Trophoblast cell (in vitro differentiated cells and primary cell): ENCODE data around the gene CFC1.
"Not testable (repeated sequence)": the region's sequence is repeated elsewhere in the genome, so short reads cannot be mapped to it uniquely, and the experiment has no call there.

Source experiments
- DNase-seq, 2 donors: peaks; one replicate each; pipeline ENCODE4 v3.0.0-alpha.2; 2016
- H2AFZ ChIP-seq: 2 replicates; pipeline ENCODE4 v1.6.1; 2013; ENCODE audit warnings: low read length, moderate library complexity, mild to moderate bottlenecking; ENCODE audit not compliant: insufficient read depth, poor library complexity
- H2AK5ac ChIP-seq: 2 replicates; pipeline ENCODE4 v1.6.1; 2013; ENCODE audit warnings: mild to moderate bottlenecking, low read length
- H2BK120ac ChIP-seq: 2 replicates; pipeline ENCODE4 v1.6.1; 2013; ENCODE audit warnings: low read length, mild to moderate bottlenecking, moderate library complexity; ENCODE audit not compliant: insufficient read depth, poor library complexity
- H2BK12ac ChIP-seq: 2 replicates; pipeline ENCODE4 v1.6.1; 2013; ENCODE audit warnings: mild to moderate bottlenecking, low read length, moderate library complexity
- H2BK5ac ChIP-seq: 2 replicates; pipeline ENCODE4 v1.6.1; 2013; ENCODE audit warnings: low read length, low read depth, moderate library complexity, mild to moderate bottlenecking; ENCODE audit not compliant: poor library complexity
- H3K14ac ChIP-seq: 2 replicates; pipeline ENCODE4 v1.6.1; 2013; ENCODE audit warnings: mild to moderate bottlenecking, low read length
- H3K18ac ChIP-seq: 2 replicates; pipeline ENCODE4 v1.6.1; 2013; ENCODE audit warnings: mild to moderate bottlenecking, low read length
- H3K23ac ChIP-seq: 2 replicates; pipeline ENCODE4 v1.6.1; 2013; ENCODE audit warnings: low read length
- H3K27ac ChIP-seq: 2 replicates; pipeline ENCODE4 v1.5.1; 2013; ENCODE audit warnings: low read depth, mild to moderate bottlenecking, inconsistent platforms, low read length, moderate library complexity
- H3K27me3 ChIP-seq: 2 replicates; pipeline ENCODE4 v1.6.1; 2013; ENCODE audit warnings: inconsistent platforms, mild to moderate bottlenecking, low read length, moderate library complexity; ENCODE audit not compliant: insufficient read depth
- H3K36me3 ChIP-seq, 2 experiments: 1 replicate in 1 of 2; 2 replicates in 1 of 2; pipeline ENCODE4 v1.6.1; 2013; ENCODE audit warnings: low read length in 2 of 2, mild to moderate bottlenecking in 2 of 2, moderate library complexity in 1 of 2; ENCODE audit not compliant: insufficient read depth in 2 of 2, control insufficient read depth in 1 of 2
- H3K4ac ChIP-seq: 2 replicates; pipeline ENCODE4 v1.6.1; 2013; ENCODE audit warnings: low read depth, mild to moderate bottlenecking, low read length, moderate library complexity
- H3K4me1 ChIP-seq, 2 experiments: 1 replicate in 1 of 2; 2 replicates in 1 of 2; pipeline ENCODE4 v1.6.1; 2013; ENCODE audit warnings: low read length in 2 of 2, mild to moderate bottlenecking in 2 of 2, moderate library complexity in 1 of 2; ENCODE audit not compliant: insufficient read depth in 2 of 2, control insufficient read depth in 1 of 2
- H3K4me2 ChIP-seq: 2 replicates; pipeline ENCODE4 v1.6.1; 2013; ENCODE audit warnings: inconsistent platforms, mild to moderate bottlenecking, low read length, moderate library complexity
- H3K4me3 ChIP-seq: 2 replicates; pipeline ENCODE4 v1.5.1; 2013; ENCODE audit warnings: mild to moderate bottlenecking, low read depth, low read length, inconsistent platforms
- H3K79me1 ChIP-seq: one replicate; pipeline ENCODE4 v1.6.1; 2013; ENCODE audit warnings: low read length
- H3K79me2 ChIP-seq: 2 replicates; pipeline ENCODE4 v1.6.1; 2013; ENCODE audit warnings: low read length, mild to moderate bottlenecking; ENCODE audit not compliant: control insufficient read depth, insufficient read depth, poor library complexity
- H3K9ac ChIP-seq: 2 replicates; pipeline ENCODE4 v1.6.1; 2013; ENCODE audit warnings: mild to moderate bottlenecking, low read length
- H3K9me3 ChIP-seq: 2 replicates; pipeline ENCODE4 v1.6.1; 2013; ENCODE audit warnings: low read depth, mild to moderate bottlenecking, control low read depth, inconsistent platforms, low read length; ENCODE audit not compliant: insufficient read depth
- H4K12ac ChIP-seq: 2 replicates; pipeline ENCODE4 v1.6.1; 2013; ENCODE audit warnings: low read depth, mild to moderate bottlenecking, low read length, moderate library complexity
- H4K8ac ChIP-seq: 2 replicates; pipeline ENCODE4 v1.6.1; 2013; ENCODE audit warnings: low read depth, mild to moderate bottlenecking, low read length, moderate library complexity
- H4K91ac ChIP-seq: one replicate; pipeline ENCODE4 v1.6.1; 2013; ENCODE audit warnings: low read depth, mild to moderate bottlenecking, low read length, moderate library complexity
- WGBS: extraction: QIAGEN DNeasy Blood & Tissue Kit; methylation state at CpG from one replicate; pipeline ENCODE4 v1.1.7; 2013; ENCODE audit warnings: missing lambda C conversion rate; ENCODE audit not compliant: insufficient read length, insufficient coverage; ENCODE audit errors: extremely low coverage; 5-methylcytosine and 5-hydroxymethylcytosine counted together

The CFC1 gene

DNA sequence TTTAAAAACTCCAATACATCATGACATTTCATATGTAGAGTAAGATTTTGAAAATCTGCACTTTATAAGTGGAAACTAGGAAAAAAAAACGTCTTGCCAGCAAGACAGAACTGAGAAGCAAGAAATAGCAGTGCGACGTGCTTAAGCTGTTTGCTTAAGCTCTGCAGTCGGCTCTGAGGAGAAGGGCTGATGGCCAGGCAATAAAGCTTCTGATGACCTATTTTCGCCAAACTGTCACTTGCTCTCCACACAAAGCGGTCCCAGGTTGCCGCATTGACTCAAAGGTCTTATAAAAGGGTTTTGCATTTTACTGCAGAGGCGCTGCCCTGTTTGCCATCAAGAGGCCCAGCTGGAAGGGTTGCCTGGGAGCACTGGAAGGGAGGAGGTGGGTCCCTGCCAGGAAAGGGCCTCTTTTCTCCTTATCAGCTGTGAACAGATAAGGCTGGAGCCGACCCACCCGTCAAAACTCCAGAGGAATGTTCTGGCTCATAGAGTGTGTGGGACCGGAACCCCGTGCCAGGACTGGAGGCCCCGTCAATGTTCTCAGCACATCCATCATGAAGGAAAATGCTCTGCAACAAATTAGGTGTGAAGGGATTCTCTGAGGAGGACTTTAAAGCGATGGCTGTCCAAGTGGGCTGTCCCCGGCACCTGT, 2.4 kb upstream of the CFC1 start:
- not testable (repeated sequence) for H3K27ac ChIP-seq, H3K4ac ChIP-seq, H3K36me3 ChIP-seq, H3K23ac ChIP-seq, H2BK120ac ChIP-seq, H2BK5ac ChIP-seq, H3K79me2 ChIP-seq, H4K91ac ChIP-seq, H4K8ac ChIP-seq, H3K9ac ChIP-seq, H2AFZ ChIP-seq, H3K4me1 ChIP-seq, H3K9me3 ChIP-seq, H3K79me1 ChIP-seq, H2AK5ac ChIP-seq, H3K4me2 ChIP-seq, DNase-seq, H3K27me3 ChIP-seq, H3K14ac ChIP-seq, H3K18ac ChIP-seq, H2BK12ac ChIP-seq, H3K4me3 ChIP-seq, H4K12ac ChIP-seq
- no CpG with 5 or more reads among the region's 15 CpGs for WGBS

DNA sequence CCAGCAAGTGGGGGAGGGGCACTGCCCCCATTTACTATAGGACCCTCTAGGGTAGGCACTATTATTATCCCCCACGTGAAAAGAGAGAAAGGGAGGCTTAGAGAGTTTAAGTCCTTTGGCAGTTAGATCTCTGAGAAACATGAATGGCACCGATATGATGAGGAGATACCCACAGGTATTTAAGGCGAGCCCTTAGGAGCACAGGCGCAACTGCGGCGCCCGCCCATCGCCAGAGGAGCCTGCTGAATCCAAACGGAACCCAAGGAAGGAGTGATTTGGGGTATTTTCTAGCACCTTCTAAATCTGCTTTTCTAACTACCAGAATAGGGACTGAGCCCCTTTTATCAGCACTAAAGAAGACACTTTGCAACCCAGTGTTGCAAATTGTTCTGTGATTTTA, 551 bp upstream of the CFC1 start:
- not testable (repeated sequence) for H2AK5ac ChIP-seq, H3K36me3 ChIP-seq, H3K9me3 ChIP-seq, H3K4ac ChIP-seq, H4K12ac ChIP-seq, H3K4me2 ChIP-seq, H4K91ac ChIP-seq, DNase-seq, H3K27me3 ChIP-seq, H2BK12ac ChIP-seq, H3K18ac ChIP-seq, H4K8ac ChIP-seq, H3K9ac ChIP-seq, H3K4me1 ChIP-seq, H3K14ac ChIP-seq, H2BK5ac ChIP-seq, H3K79me1 ChIP-seq, H3K79me2 ChIP-seq, H2BK120ac ChIP-seq, H3K23ac ChIP-seq, H2AFZ ChIP-seq, H3K27ac ChIP-seq, H3K4me3 ChIP-seq
- WGBS = no CpG with 5 or more reads among the region's 9 CpGs

- not testable (repeated sequence) for H3K79me1 ChIP-seq, H3K14ac ChIP-seq, H3K18ac ChIP-seq, H3K4me1 ChIP-seq, H3K4me2 ChIP-seq, H3K9ac ChIP-seq, H4K8ac ChIP-seq, H4K91ac ChIP-seq, H3K23ac ChIP-seq, H3K79me2 ChIP-seq, H2BK12ac ChIP-seq, H2BK5ac ChIP-seq, H2AK5ac ChIP-seq, H3K4ac ChIP-seq, H2AFZ ChIP-seq, DNase-seq, H3K27me3 ChIP-seq, H3K9me3 ChIP-seq, H3K4me3 ChIP-seq, H3K36me3 ChIP-seq, H2BK120ac ChIP-seq, H4K12ac ChIP-seq, H3K27ac ChIP-seq
- no CpG with 5 or more reads among the region's 15 CpGs for WGBS
Measured at GRCh38 chr2:130598463-130598862, 912 bp downstream of the CFC1 start.

- not testable (repeated sequence) for H3K23ac ChIP-seq, H2BK5ac ChIP-seq, H3K4me1 ChIP-seq, H3K9me3 ChIP-seq, H3K4me3 ChIP-seq, H2AK5ac ChIP-seq, H2BK120ac ChIP-seq, H2AFZ ChIP-seq, H3K79me2 ChIP-seq, H3K27me3 ChIP-seq, H3K36me3 ChIP-seq, DNase-seq, H4K12ac ChIP-seq, H3K4me2 ChIP-seq, H3K79me1 ChIP-seq, H3K18ac ChIP-seq, H3K27ac ChIP-seq, H4K8ac ChIP-seq, H3K4ac ChIP-seq, H4K91ac ChIP-seq, H2BK12ac ChIP-seq, H3K9ac ChIP-seq, H3K14ac ChIP-seq
- no CpG with 5 or more reads among the region's 22 CpGs for whole genome bisulfite sequencing
Measured at GRCh38 chr2:130597994-130598393, 1.4 kb downstream of the CFC1 start.
